Endothelial cell of umbilical vein (primary cell): ENCODE data around the gene FBP2. TPM values are rescaled to one million over a fixed set of nuclear protein-coding genes. Genes with fewer than 3 reads are reported as not detected.

Experiments used
- BruUV-seq: library from RNA; stranded (reverse); fragments of 400-500 nt; replicated peaks from 2 replicates; lab custom pipeline; 2021; lab: Mats Ljungman, UMichigan
- CTCF ChIA-PET: fragments of 300-600, 350-600 bp; sonication (Branson Sonifier 250); formaldehyde crosslinking; loops from one replicate; lab custom pipeline; 2021; ENCODE audit warnings: antibody characterized with exemption, inconsistent platforms; lab: Charles Lee
- POLR2A ChIA-PET: fragments of 300-600, 350-600 bp; sonication (Branson Sonifier 250); formaldehyde crosslinking; loops from one replicate; lab custom pipeline; 2021; ENCODE audit warnings: antibody characterized with exemption, inconsistent platforms; lab: Charles Lee
- DNase-seq: peaks from one replicate; pipeline ENCODE4 v3.0.0-alpha.2; 2011; ENCODE audit warnings: low read depth, low spot score
- FAIRE-seq: peaks from 2 replicates; lab custom pipeline; 2011; peaks lifted over from hg19 to GRCh38; lab: Jason Lieb, UNC
- H2AFZ ChIP-seq: 2 replicates; pipeline ENCODE4 v1.6.0; 2012; ENCODE audit warnings: low read depth, low read length, control low read depth, inconsistent platforms
- H3K27ac ChIP-seq: 2 replicates; pipeline ENCODE4 v1.5.1; 2011; ENCODE audit warnings: low read depth, mild to moderate bottlenecking, control low read depth, low read length, moderate library complexity; ENCODE audit not compliant: insufficient read depth
- H3K27me3 ChIP-seq, 2 experiments: 2 replicates each; pipeline versions ENCODE4 v1.6.0 to v1.6.1; 2011; ENCODE audit warnings: low read length in 2 of 2, mixed read lengths in 1 of 2; ENCODE audit not compliant: control insufficient read depth in 2 of 2, insufficient read depth in 2 of 2
- H3K36me3 ChIP-seq, 2 experiments: 2 replicates in 1 of 2; 3 replicates in 1 of 2; pipeline ENCODE4 v1.5.1; 2011; ENCODE audit warnings: low read length in 2 of 2, mild to moderate bottlenecking in 1 of 2, moderate library complexity in 1 of 2; ENCODE audit not compliant: control insufficient read depth in 2 of 2, insufficient read depth in 2 of 2; ENCODE audit errors: extremely low read depth in 1 of 2
- H3K4me1 ChIP-seq: 3 replicates; pipeline ENCODE4 v1.5.1; 2011; ENCODE audit warnings: mild to moderate bottlenecking, low read length; ENCODE audit not compliant: control insufficient read depth, insufficient read depth; ENCODE audit errors: extremely low read depth
- H3K4me2 ChIP-seq: 2 replicates; pipeline ENCODE4 v1.6.1; 2011; ENCODE audit warnings: low read length, control low read depth, mixed read lengths; ENCODE audit not compliant: insufficient read depth
- H3K4me3 ChIP-seq, 3 experiments: fragments of 200-600 bp in 1 of 3; sonication (generic), shearing (Covaris generic) in 1 of 3; replicated peaks in 1 of 3; 2 replicates each; pipeline ENCODE4 v1.5.1; 2011 to 2016; ENCODE audit warnings: control low read depth in 3 of 3, low read length in 3 of 3, mild to moderate bottlenecking in 2 of 3, inconsistent platforms in 1 of 3, low read depth in 1 of 3, moderate library complexity in 1 of 3; ENCODE audit not compliant: insufficient read depth in 1 of 3
- H3K79me2 ChIP-seq: 2 replicates; pipeline ENCODE4 v1.6.0; 2012; ENCODE audit warnings: low read length, inconsistent platforms; ENCODE audit not compliant: control insufficient read depth, insufficient read depth
- H3K9ac ChIP-seq: replicated peaks from 2 replicates; pipeline ENCODE3; 2011; ENCODE audit warnings: low read length, control low read depth; ENCODE audit not compliant: insufficient read depth; ENCODE audit errors: extremely low read depth
- H3K9me1 ChIP-seq: replicated peaks from 3 replicates; pipeline ENCODE4 v1.6.0; 2011; ENCODE audit warnings: mild to moderate bottlenecking, low read length; ENCODE audit not compliant: control insufficient read depth, insufficient read depth; ENCODE audit errors: extremely low read depth
- H3K9me3 ChIP-seq: replicated peaks from 2 replicates; pipeline ENCODE4 v1.5.1; 2012; ENCODE audit warnings: low read length, inconsistent platforms; ENCODE audit not compliant: control insufficient read depth, insufficient read depth
- H4K20me1 ChIP-seq: replicated peaks from 2 replicates; pipeline ENCODE3; 2011; ENCODE audit warnings: mild to moderate bottlenecking, low read length; ENCODE audit not compliant: control insufficient read depth, insufficient read depth; ENCODE audit errors: extremely low read depth
- CTCF ChIP-seq, 2 donors: IDR thresholded peaks; 1 replicate in 1 of 2; 2 replicates in 1 of 2; pipeline ENCODE4 v1.5.1; 2011; ENCODE audit warnings: low read length in 2 of 2, mild to moderate bottlenecking in 2 of 2, moderate library complexity in 2 of 2, control low read depth in 1 of 2, inconsistent platforms in 1 of 2, low read depth in 1 of 2; ENCODE audit not compliant: insufficient read depth in 1 of 2; ENCODE audit errors: extremely low read depth in 1 of 2
- EZH2 ChIP-seq: IDR thresholded peaks from 2 replicates; pipeline ENCODE4 v1.6.1; 2012; ENCODE audit warnings: borderline replicate concordance, low read depth, mild to moderate bottlenecking, moderate library complexity, low read length, inconsistent platforms; ENCODE audit not compliant: severe bottlenecking
- FOS ChIP-seq: IDR thresholded peaks from 2 replicates; pipeline ENCODE4 v1.6.1; 2011; ENCODE audit warnings: mild to moderate bottlenecking, low read length, moderate library complexity, borderline replicate concordance; ENCODE audit not compliant: insufficient read depth
- GATA2 ChIP-seq: IDR thresholded peaks from 2 replicates; pipeline ENCODE4 v1.7.0; 2011; ENCODE audit warnings: low read depth, mild to moderate bottlenecking, moderate library complexity, mixed read lengths, low read length; ENCODE audit not compliant: insufficient read length, insufficient read depth
- JUN ChIP-seq: IDR thresholded peaks from 2 replicates; pipeline ENCODE4 v1.6.1; 2011; ENCODE audit warnings: borderline replicate concordance, low read depth; ENCODE audit not compliant: insufficient read length, insufficient read depth
- MAX ChIP-seq: IDR thresholded peaks from 2 replicates; pipeline ENCODE4 v1.6.1; 2011; ENCODE audit not compliant: insufficient read depth, insufficient read length
- MYC ChIP-seq: IDR thresholded peaks from one replicate; pipeline ENCODE4 v1.6.1; 2011; ENCODE audit warnings: mild to moderate bottlenecking, low read depth, low read length
- POLR2A ChIP-seq: IDR thresholded peaks from 2 replicates; pipeline ENCODE4 v1.6.1; 2012; ENCODE audit warnings: low read depth, mild to moderate bottlenecking, control low read depth, low read length
- POLR2AphosphoS5 ChIP-seq: IDR thresholded peaks from 2 replicates; pipeline ENCODE4 v1.6.1; 2012; ENCODE audit warnings: low read depth, mild to moderate bottlenecking, control low read depth, low read length, moderate library complexity; ENCODE audit not compliant: insufficient read depth
- dilution Hi-C: fragments of 300-500 bp; cut with MboI; formaldehyde crosslinking; loops from one replicate; pipeline ENCODE4 v1.15.0; 2019; ENCODE audit warnings: low sequenced_read_pairs; ENCODE audit not compliant: extremely low pct_ligation_motif_present
- intact Hi-C: fragments of 100-400 bp; cut with micrococcal nuclease; formaldehyde crosslinking; loops from one replicate; pipeline ENCODE4 v1.10.0; 2022
- polyA plus RNA-seq, 4 experiments: library from polyadenylated mRNA; depleted of rRNA in 3 of 4; stranded (reverse) in 3 of 4; unstranded in 1 of 4; fragments of >200 nt; gene quantifications; 2 replicates each; pipeline versions ENCODE4 v1.2.1 to v1.2.3, GENCODE V29; 2011 to 2012; ENCODE audit warnings: missing spikeins in 1 of 4
- total RNA-seq: library from RNA; stranded (reverse); gene quantifications from 2 replicates; pipeline ENCODE4 v1.2.3, GENCODE V29; 2021

The FBP2 gene
- total and polyA plus RNA-seq, 2 donors (not counting 3 experiments of a cell fraction or from before 2014, with no cell fraction given): not detected

- Histone ChIP-seq H3K4me2 (no peak overlapping the region), H3K9ac (no peak overlapping the region), H3K27ac (no peak overlapping the region), H3K4me3 (no peak overlapping the region), H3K9me3 (no peaks in the 10 kb centered on the region), H3K79me2 (no peaks in the 10 kb centered on the region), H2AFZ (no peak overlapping the region), H3K27me3 (peaks cover 2 to 12% of the 10 kb centered on the region in 2 experiments), H3K9me1 (no peaks in the 10 kb centered on the region), H3K4me1 (peaks cover 5% of the 10 kb centered on the region), H3K36me3 (no peaks in the 10 kb centered on the region), H4K20me1 (no peaks in the 10 kb centered on the region)
- no peak for TF ChIP-seq POLR2AphosphoS5
- no peak for TF ChIP-seq MAX
- no peak for TF ChIP-seq MYC
- no peak for TF ChIP-seq EZH2
- no peak for TF ChIP-seq FOS
- TF ChIP-seq GATA2: no peak
- no peak for TF ChIP-seq POLR2A
- TF ChIP-seq CTCF (IDR thresholded peaks at IDR 0.05; ENCODE audit: extremely low read depth in 1 of 2, insufficient read depth in 1 of 2, low read depth in 1 of 2, low read length in 2 of 2): no peak
- TF ChIP-seq JUN: no peak
- ChIA-PET POLR2A (no interaction called here), CTCF (no interaction called here)
- no TSS peak for BruUV-seq
- FAIRE-seq: no peak
- intact Hi-C loops: no loop called here
- dilution Hi-C loops: no loop called here
- DNase-seq: no peak
Measured at GRCh38 chr9:94638335-94639060, 44.9 kb upstream of the FBP2 start.
